Measurements from ENCODE around the gene PKN2.

- TF ChIP-seq CTCF (IDR thresholded peaks at IDR 0.05) (no peak), POLR2A (IDR thresholded peaks at IDR 0.05) (no peak)
Measured at GRCh38 chr1:88691540-88691939, 7.5 kb downstream of the PKN2 start.

Data from testis (tissue), 2 donors.